Measurements from ENCODE around the gene SMARCAL1. TPM values are rescaled to one million over a fixed set of nuclear protein-coding genes. Genes with fewer than 3 reads are reported as not detected.

SMARCAL1 gene
- polyA plus RNA-seq, 1 of the 3 experiments (the other 2 are of a cell fraction), result 27.0 TPM

- no peak for TF ChIP-seq USF2 (IDR thresholded peaks at IDR 0.05; ENCODE audit: borderline replicate concordance, low read depth, low read length)
- no peak for TF ChIP-seq CHD2 (IDR thresholded peaks at IDR 0.05; ENCODE audit: low read length, partially characterized antibody)
- TF ChIP-seq FOXM1 (IDR thresholded peaks at IDR 0.05; ENCODE audit: low read depth), result no peak
- no peak for TF ChIP-seq EP300 (IDR thresholded peaks at IDR 0.05; ENCODE audit: borderline replicate concordance in 1 of 2, low read depth in 1 of 2, low read length in 1 of 2)
- TF ChIP-seq GABPA (IDR thresholded peaks at IDR 0.05; ENCODE audit: low read depth), result no peak
- no peak for TF ChIP-seq TAF1 (IDR thresholded peaks at IDR 0.05; ENCODE audit: borderline replicate concordance, low read depth, low read length)
- TF ChIP-seq YY1 (IDR thresholded peaks at IDR 0.05; ENCODE audit: low read depth), result no peak
- no peak for TF ChIP-seq PBX3 (IDR thresholded peaks at IDR 0.05)
These were observed 17.1 kb downstream of the SMARCAL1 start (continued) for GRCh38 chr2:216429428-216429827.

- Histone ChIP-seq H3K9me2 (no peaks in the 10 kb centered on the region), H3K4me2 (no peak overlapping the region), H3K79me2 (ENCODE audit: insufficient read depth) (no peaks in the 10 kb centered on the region), H3K27ac (ENCODE audit: low read depth in 2 of 2, low read length in 1 of 2) (no peak overlapping the region), H4K20me1 (ENCODE audit: insufficient read depth) (no peaks in the 10 kb centered on the region), H3K9me3 (no peaks in the 10 kb centered on the region), H3K4me3 (ENCODE audit: low read depth in 2 of 2, low read length in 1 of 2) (no peak overlapping the region), H3K4me1 (ENCODE audit: control insufficient read depth in 1 of 2, insufficient read depth in 2 of 2, low read depth in 1 of 2, low read length in 1 of 2) (peaks cover 0 to 6% of the 10 kb centered on the region in 2 experiments; a peak in 1 of 4 replicates), H2AFZ (ENCODE audit: low read depth) (no peak overlapping the region), H3K36me3 (replicated peaks in 1 of 2; ENCODE audit: control insufficient read depth in 1 of 2, insufficient read depth in 2 of 2, low read length in 1 of 2) (peaks cover 61 to 63% of the 10 kb centered on the region in 2 experiments), H3K27me3 (ENCODE audit: insufficient read depth) (no peaks in the 10 kb centered on the region), H3K9ac (no peak overlapping the region), H3F3A (replicated peaks; ENCODE audit: insufficient read depth) (peaks cover 16% of the 10 kb centered on the region)
- 98% methylated on average over 9 of the region's 13 CpGs for WGBS (ENCODE audit: low lambda C conversion rate)
- TF ChIP-seq TCF12 (IDR thresholded peaks at IDR 0.05), result no peak
- TF ChIP-seq TAF1 (IDR thresholded peaks at IDR 0.05; ENCODE audit: borderline replicate concordance, low read depth, low read length), result no peak
- TF ChIP-seq, protein P1, sequence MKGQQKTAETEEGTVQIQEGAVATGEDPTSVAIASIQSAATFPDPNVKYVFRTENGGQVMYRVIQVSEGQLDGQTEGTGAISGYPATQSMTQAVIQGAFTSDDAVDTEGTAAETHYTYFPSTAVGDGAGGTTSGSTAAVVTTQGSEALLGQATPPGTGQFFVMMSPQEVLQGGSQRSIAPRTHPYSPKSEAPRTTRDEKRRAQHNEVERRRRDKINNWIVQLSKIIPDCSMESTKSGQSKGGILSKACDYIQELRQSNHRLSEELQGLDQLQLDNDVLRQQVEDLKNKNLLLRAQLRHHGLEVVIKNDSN (IDR thresholded peaks at IDR 0.05; ENCODE audit: borderline replicate concordance, low read depth), result no peak
- TF ChIP-seq RXRA (IDR thresholded peaks at IDR 0.05; ENCODE audit: borderline replicate concordance, low read depth), result no peak
- no peak for TF ChIP-seq MXI1 (IDR thresholded peaks at IDR 0.05; ENCODE audit: low read depth, low read length)
- TF ChIP-seq FOXM1 (IDR thresholded peaks at IDR 0.05; ENCODE audit: low read depth), result no peak
- TF ChIP-seq NRF1 (IDR thresholded peaks at IDR 0.05; ENCODE audit: low read depth, low read length), result no peak
- no peak for TF ChIP-seq CHD2 (IDR thresholded peaks at IDR 0.05; ENCODE audit: low read length, partially characterized antibody)
- TF ChIP-seq EP300 (IDR thresholded peaks at IDR 0.05; ENCODE audit: borderline replicate concordance in 1 of 2, low read depth in 1 of 2, low read length in 1 of 2), result no peak
- no peak for TF ChIP-seq RAD21 (IDR thresholded peaks at IDR 0.05; ENCODE audit: low read length)
- TF ChIP-seq RFX5 (IDR thresholded peaks at IDR 0.05; ENCODE audit: low read length), result no peak
- TF ChIP-seq, protein P2, sequence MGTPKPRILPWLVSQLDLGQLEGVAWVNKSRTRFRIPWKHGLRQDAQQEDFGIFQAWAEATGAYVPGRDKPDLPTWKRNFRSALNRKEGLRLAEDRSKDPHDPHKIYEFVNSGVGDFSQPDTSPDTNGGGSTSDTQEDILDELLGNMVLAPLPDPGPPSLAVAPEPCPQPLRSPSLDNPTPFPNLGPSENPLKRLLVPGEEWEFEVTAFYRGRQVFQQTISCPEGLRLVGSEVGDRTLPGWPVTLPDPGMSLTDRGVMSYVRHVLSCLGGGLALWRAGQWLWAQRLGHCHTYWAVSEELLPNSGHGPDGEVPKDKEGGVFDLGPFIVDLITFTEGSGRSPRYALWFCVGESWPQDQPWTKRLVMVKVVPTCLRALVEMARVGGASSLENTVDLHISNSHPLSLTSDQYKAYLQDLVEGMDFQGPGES (IDR thresholded peaks at IDR 0.05; ENCODE audit: low read depth, low read length), result no peak
- TF ChIP-seq GATA2 (CRISPR knock-in tag; IDR thresholded peaks at IDR 0.05), result no peak
- TF ChIP-seq, protein P3, sequence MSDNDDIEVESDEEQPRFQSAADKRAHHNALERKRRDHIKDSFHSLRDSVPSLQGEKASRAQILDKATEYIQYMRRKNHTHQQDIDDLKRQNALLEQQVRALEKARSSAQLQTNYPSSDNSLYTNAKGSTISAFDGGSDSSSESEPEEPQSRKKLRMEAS (IDR thresholded peaks at IDR 0.05; ENCODE audit: low read depth), result no peak
- TF ChIP-seq YY1 (IDR thresholded peaks at IDR 0.05; ENCODE audit: low read depth), result no peak
- TF ChIP-seq RCOR1 (IDR thresholded peaks at IDR 0.05; ENCODE audit: low read length), result no peak
- TF ChIP-seq MEF2A (IDR thresholded peaks at IDR 0.05; ENCODE audit: borderline replicate concordance, low read depth), result no peak
- POLR2A ChIA-PET, result no interaction called here
- CTCF ChIA-PET, result interaction anchor here (1.7 kb wide), 1 partner anchor 13 kb away, joined by 5 read pairs; no protein-coding TSS in a partner anchor
- DNase-seq, result no peak
These were observed 18.7 kb downstream of the SMARCAL1 start for GRCh38 chr2:216430811-216431530.

Data from SK-N-SH (cell line).